ENCODE measurements around the gene GABRA5.

GRCh38 chr15:26868029-26868685 is 1.3 kb downstream of the GABRA5 start:
- no peak for TF ChIP-seq CTCF (IDR thresholded peaks at IDR 0.05; ENCODE audit: low read depth, low read length)
- no peak for TF ChIP-seq EZH2phosphoT487 (IDR thresholded peaks at IDR 0.05; ENCODE audit: low read depth)

All from OCI-LY3 (cell line).